ENCODE measurements around the gene KRTAP13-1. TPM values are rescaled to one million over a fixed set of nuclear protein-coding genes. Genes with fewer than 3 reads are reported as not detected.

The KRTAP13-1 gene, protein sequence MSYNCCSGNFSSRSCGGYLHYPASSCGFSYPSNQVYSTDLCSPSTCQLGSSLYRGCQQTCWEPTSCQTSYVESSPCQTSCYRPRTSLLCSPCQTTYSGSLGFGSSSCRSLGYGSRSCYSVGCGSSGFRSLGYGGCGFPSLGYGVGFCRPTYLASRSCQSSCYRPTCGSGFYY
- total RNA-seq, result not detected in 2 replicates

DNA sequence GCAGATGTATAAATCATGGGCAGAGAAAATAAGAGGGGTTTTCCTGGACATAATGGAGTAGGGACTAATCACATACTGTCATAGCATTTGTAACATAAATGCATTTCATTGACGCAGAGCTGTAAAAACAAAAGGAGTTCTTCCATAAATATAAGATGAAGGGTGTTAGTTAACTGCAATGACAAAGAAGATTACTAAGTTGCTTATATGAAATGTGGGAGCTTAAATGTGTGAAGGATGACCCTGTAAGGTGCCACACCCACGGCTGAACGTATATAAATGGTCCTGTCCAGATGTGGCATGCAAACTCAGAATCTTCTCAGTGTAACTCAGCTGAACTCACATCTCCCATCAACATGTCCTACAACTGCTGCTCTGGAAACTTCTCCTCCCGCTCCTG is at the start of gene KRTAP13-1:
KRTAP13-1 (plus strand) TSS at position 301 of the 400 bp plus-strand sequence; CDS start at position 357, 56 bp downstream.

DNA sequence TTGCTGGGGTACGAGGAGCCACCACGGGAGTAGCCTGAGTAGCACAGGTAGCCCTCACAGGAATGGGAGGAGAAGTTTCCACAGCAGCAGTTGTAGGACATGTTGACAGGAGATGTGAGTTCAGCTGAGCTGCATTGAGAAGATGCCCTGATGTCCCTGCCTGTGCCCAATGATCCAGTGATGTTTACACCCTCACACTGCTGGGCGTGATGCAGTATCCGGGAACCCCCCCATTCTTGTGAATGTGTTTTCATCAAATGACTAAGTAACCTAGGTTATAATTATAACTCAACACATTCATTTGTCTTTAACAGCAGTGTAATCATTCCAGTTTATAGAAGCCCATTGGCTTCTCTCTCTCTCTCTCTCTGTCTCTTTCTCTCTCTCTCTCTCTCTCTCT is 47.3 kb upstream of the KRTAP13-1 start, which contains the start of gene KRTAP23-1:
KRTAP23-1 (minus strand) TSS at position 101 of the 400 bp plus-strand sequence; CDS start at position 101, 0 bp downstream.

DNA sequence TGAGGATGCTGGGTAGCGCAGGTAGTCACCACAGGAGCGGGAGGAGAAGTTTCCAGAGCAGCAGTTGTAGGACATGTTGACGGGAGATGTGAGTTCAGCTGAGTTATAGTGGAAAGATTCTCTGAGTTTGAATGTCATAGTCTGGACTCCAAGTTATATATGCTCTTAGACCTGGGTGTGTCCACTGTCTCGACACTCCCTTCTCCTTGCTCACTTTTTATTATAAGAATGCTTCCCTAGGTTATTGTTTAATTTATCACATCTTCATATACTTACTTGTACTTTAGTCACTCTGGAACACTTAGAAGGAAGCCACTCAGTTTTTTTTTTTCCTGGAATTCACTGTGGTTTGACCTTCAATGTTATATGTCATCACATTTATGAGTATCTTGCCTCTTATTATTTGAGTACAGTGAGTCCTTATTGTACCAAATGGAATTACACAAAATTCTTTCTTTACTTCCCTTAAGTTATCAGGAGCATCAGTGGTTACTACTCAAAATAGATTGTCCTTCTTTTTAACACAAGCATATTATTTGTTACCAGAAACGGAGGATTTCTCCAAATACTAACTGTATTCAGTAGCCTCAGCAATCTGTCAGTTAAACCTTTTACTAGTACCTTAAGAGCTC is 23.6 kb upstream of the KRTAP13-1 start, which contains the start of gene KRTAP13-2:
KRTAP13-2 (minus strand) TSS at position 133 of the 632 bp plus-strand sequence; CDS start at position 75, 58 bp downstream.

DNA sequence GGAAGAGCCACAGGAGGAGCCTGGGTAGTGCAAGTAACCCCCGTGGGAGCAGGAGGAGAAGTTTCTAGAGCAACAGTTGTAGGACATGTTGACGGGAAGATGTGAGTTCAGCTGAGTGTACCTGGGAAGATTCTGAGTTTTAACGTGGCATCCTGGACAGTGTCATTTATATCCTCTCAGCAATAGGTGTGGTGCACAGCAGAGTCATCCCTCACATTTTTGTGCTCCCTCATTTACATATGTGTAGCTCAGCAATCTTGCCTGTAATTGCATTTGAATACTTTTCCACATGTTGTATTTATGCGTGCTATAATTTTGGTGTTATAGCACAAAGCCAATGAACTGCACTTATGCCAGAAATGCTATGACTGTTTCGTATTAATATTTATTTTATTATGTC is 30.0 kb downstream of the KRTAP13-1 start, which contains the start of gene KRTAP13-3:
KRTAP13-3 (minus strand) TSS at position 101 of the 400 bp plus-strand sequence; CDS start at position 87, 14 bp downstream.

DNA sequence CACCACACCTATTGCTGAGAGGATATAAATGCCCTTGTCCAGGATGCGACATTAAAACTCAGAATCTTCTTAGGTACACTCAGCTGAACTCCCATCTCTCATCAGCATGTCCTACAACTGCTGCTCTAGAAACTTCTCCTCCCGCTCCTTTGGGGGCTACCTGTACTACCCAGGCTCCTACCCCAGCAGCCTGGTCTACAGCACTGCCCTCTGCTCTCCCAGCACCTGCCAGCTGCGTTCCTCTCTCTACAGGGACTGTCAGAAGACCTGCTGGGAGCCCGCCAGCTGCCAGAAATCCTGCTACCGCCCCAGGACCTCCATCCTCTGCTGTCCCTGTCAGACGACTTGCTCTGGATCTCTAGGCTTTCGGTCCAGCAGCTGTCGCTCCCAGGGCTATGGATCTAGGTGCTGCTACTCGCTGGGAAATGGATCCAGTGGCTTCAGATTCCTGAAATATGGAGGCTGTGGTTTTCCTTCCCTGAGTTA is 34.4 kb downstream of the KRTAP13-1 start, which contains the start of gene KRTAP13-4:
KRTAP13-4 (plus strand) TSS at position 51 of the 486 bp plus-strand sequence; CDS start at position 107, 56 bp downstream.

DNA sequence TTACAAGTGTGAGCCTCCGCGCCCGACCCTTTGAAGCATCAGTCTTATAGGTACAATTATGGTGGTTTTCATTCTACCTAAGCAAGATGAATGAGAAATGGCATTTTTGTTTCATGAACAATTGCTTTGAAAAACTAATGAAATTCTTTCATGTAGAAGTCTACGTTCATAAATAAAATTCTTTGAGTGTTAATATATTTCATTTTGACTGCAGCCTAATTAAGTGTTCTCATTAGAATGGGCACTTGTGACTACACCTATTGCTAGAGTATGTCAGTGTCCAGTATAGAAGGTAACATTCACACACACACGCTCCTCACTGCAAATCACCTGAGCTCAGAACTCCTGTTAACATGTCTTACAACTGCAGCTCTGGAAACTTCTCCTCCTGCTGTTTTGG is 44.1 kb downstream of the KRTAP13-1 start, which contains the start of gene KRTAP15-1:
KRTAP15-1 (plus strand) TSS at position 301 of the 400 bp plus-strand sequence; CDS start at position 354, 53 bp downstream.

Other genes with a start within 250 kb of the KRTAP13-1 start
- gene CLDN17, start 229.2 kb upstream of the KRTAP13-1 start, total RNA-seq, result not detected in 2 replicates
- gene CLDN8, start 179.9 kb upstream of the KRTAP13-1 start, total RNA-seq, result not detected in 2 replicates
- gene KRTAP24-1, start 113.1 kb upstream of the KRTAP13-1 start, total RNA-seq, result not detected in 2 replicates
- not detected in 2 replicates for gene KRTAP25-1, start 106.5 kb upstream of the KRTAP13-1 start, total RNA-seq
- gene KRTAP26-1, start 75.7 kb upstream of the KRTAP13-1 start, total RNA-seq, result not detected in 2 replicates
- not detected in 2 replicates for gene KRTAP27-1, start 58.3 kb upstream of the KRTAP13-1 start, total RNA-seq
- not detected in 2 replicates for gene KRTAP23-1, start 47.4 kb upstream of the KRTAP13-1 start, total RNA-seq
- not detected in 2 replicates for gene KRTAP13-2, start 23.8 kb upstream of the KRTAP13-1 start, total RNA-seq
- gene KRTAP13-3, start 29.9 kb downstream of the KRTAP13-1 start, total RNA-seq, result not detected in 2 replicates
- gene KRTAP13-4, start 34.2 kb downstream of the KRTAP13-1 start, total RNA-seq, result not detected in 2 replicates
- not detected in 2 replicates for gene KRTAP15-1, start 44.2 kb downstream of the KRTAP13-1 start, total RNA-seq
- gene KRTAP19-1, start 84.3 kb downstream of the KRTAP13-1 start, total RNA-seq, result not detected in 2 replicates
- gene KRTAP19-2, start 91.4 kb downstream of the KRTAP13-1 start, total RNA-seq, result not detected in 2 replicates
- gene KRTAP19-3, start 96.0 kb downstream of the KRTAP13-1 start, total RNA-seq, result not detected in 2 replicates
- not detected in 2 replicates for gene KRTAP19-4, start 101.1 kb downstream of the KRTAP13-1 start, total RNA-seq
- gene KRTAP19-5, start 106.1 kb downstream of the KRTAP13-1 start, total RNA-seq, result not detected in 2 replicates
- not detected in 2 replicates for gene KRTAP19-6, start 145.8 kb downstream of the KRTAP13-1 start, total RNA-seq
- gene KRTAP19-7, start 165.3 kb downstream of the KRTAP13-1 start, total RNA-seq, result not detected in 2 replicates
- not detected in 2 replicates for gene KRTAP22-2, start 194.4 kb downstream of the KRTAP13-1 start, total RNA-seq
- gene KRTAP6-3, start 196.4 kb downstream of the KRTAP13-1 start, total RNA-seq, result not detected in 2 replicates
- gene KRTAP6-2, start 202.9 kb downstream of the KRTAP13-1 start, total RNA-seq, result not detected in 2 replicates
- not detected in 2 replicates for gene KRTAP22-1, start 205.1 kb downstream of the KRTAP13-1 start, total RNA-seq
- gene KRTAP6-1, start 217.9 kb downstream of the KRTAP13-1 start, total RNA-seq, result not detected in 2 replicates
- not detected in 2 replicates for gene KRTAP20-1, start 220.4 kb downstream of the KRTAP13-1 start, total RNA-seq
- not detected in 2 replicates for gene KRTAP20-4, start 224.6 kb downstream of the KRTAP13-1 start, total RNA-seq
- gene KRTAP20-2, start 239.2 kb downstream of the KRTAP13-1 start, total RNA-seq, result not detected in 2 replicates
- gene KRTAP20-3, start 246.8 kb downstream of the KRTAP13-1 start, total RNA-seq, result not detected in 2 replicates

Data from mammary microvascular endothelial cell (primary cell).